HG03378 (cell line): ENCODE data around the gene TCF21.
"Not testable (repeated sequence)": the region's sequence is repeated elsewhere in the genome, so short reads cannot be mapped to it uniquely, and the experiment has no call there.

ENCODE experiments used
- ATAC-seq: cut with Tn5 transposase; IDR thresholded peaks from one replicate; pipeline ENCODE4 v1.9.1; 2021; ENCODE audit warnings: mild to moderate bottlenecking, moderate library complexity; ENCODE audit not compliant: unreplicated experiment

The TCF21 gene

GRCh38 chr6:133921249-133921859, 32.4 kb downstream of the TCF21 start:
- peak; percentile 56 for ATAC-seq

- ATAC-seq = peak; percentile 84
Measured at GRCh38 chr6:133923938-133924593, 35.2 kb downstream of the TCF21 start.

GRCh38 chr6:133931221-133931620, 42.3 kb downstream of the TCF21 start:
- ATAC-seq = not testable (repeated sequence)

- ATAC-seq = not testable (repeated sequence)
Measured at GRCh38 chr6:133936352-133936751, 47.4 kb downstream of the TCF21 start.

GRCh38 chr6:133937909-133938308, 49.0 kb downstream of the TCF21 start:
- no peak for ATAC-seq

GRCh38 chr6:133938533-133938932, 49.6 kb downstream of the TCF21 start:
- no peak for ATAC-seq

- no peak for ATAC-seq
Measured at GRCh38 chr6:133939778-133940667, 51.1 kb downstream of the TCF21 start.
